HL-60/S4 (cell line): Measurements from ENCODE around the gene BCOR.

Experiments used
- in situ Hi-C: fragments of 300-500 bp; cut with MboI; formaldehyde crosslinking; loops from 2 replicates; pipeline ENCODE4 v1.14.3; 2022; ENCODE audit warnings: low sequenced_read_pairs

BCOR gene

GRCh38 chrX:40068048-40068447 is 29.7 kb downstream of the BCOR start:
- in situ Hi-C loops = no loop called here

- in situ Hi-C loops = no loop called here
Measured at GRCh38 chrX:40066700-40067099, 31.1 kb downstream of the BCOR start.

GRCh38 chrX:40065296-40066046 is 32.3 kb downstream of the BCOR start:
- in situ Hi-C loops = no loop called here

- in situ Hi-C loops = no loop called here
Measured at GRCh38 chrX:40064055-40064597, 33.6 kb downstream of the BCOR start.

GRCh38 chrX:40063555-40063954 is 34.2 kb downstream of the BCOR start:
- in situ Hi-C loops = no loop called here

GRCh38 chrX:40062525-40063155 is 35.1 kb downstream of the BCOR start:
- in situ Hi-C loops = no loop called here

GRCh38 chrX:40061871-40062524 is 35.8 kb downstream of the BCOR start:
- in situ Hi-C loops = no loop called here

GRCh38 chrX:40061005-40061404 is 36.8 kb downstream of the BCOR start:
- in situ Hi-C loops = no loop called here

- in situ Hi-C loops = no loop called here
Measured at GRCh38 chrX:40060356-40060845, 37.4 kb downstream of the BCOR start.

- in situ Hi-C loops = no loop called here
Measured at GRCh38 chrX:40058719-40059118, 39.0 kb downstream of the BCOR start.

- in situ Hi-C loops = no loop called here
Measured at GRCh38 chrX:40057405-40057804, 40.4 kb downstream of the BCOR start.

GRCh38 chrX:40056420-40056819 is 41.3 kb downstream of the BCOR start:
- in situ Hi-C loops = no loop called here

GRCh38 chrX:40055495-40055894 is 42.3 kb downstream of the BCOR start:
- in situ Hi-C loops = no loop called here

- in situ Hi-C loops = no loop called here
Measured at GRCh38 chrX:40054793-40055192, 43.0 kb downstream of the BCOR start.

GRCh38 chrX:40050532-40050931 is 47.2 kb downstream of the BCOR start:
- in situ Hi-C loops = no loop called here

GRCh38 chrX:40049084-40049641 is 48.6 kb downstream of the BCOR start:
- in situ Hi-C loops = no loop called here

GRCh38 chrX:40047485-40047884 is 50.3 kb downstream of the BCOR start:
- in situ Hi-C loops = no loop called here

- in situ Hi-C loops = no loop called here
Measured at GRCh38 chrX:40043895-40044294, 53.9 kb downstream of the BCOR start.

- in situ Hi-C loops = no loop called here
Measured at GRCh38 chrX:40041915-40042314, 55.8 kb downstream of the BCOR start.

- in situ Hi-C loops = no loop called here
Measured at GRCh38 chrX:40040686-40041461, 56.9 kb downstream of the BCOR start.

- in situ Hi-C loops = no loop called here
Measured at GRCh38 chrX:40039887-40040286, 57.9 kb downstream of the BCOR start.
